K562 (cell line): Measurements from ENCODE around the gene THBS2. TPM values are rescaled to one million over a fixed set of nuclear protein-coding genes. Genes with fewer than 3 reads are reported as not detected.
A peak's percentile ranks its signal among the peaks of the same experiment; 100 is the strongest.

Experiments
- C11orf30 ChIP-seq: fragments of 450-650 bp; IDR thresholded peaks from 2 replicates; pipeline ENCODE4 v1.6.1; 2016; ENCODE audit warnings: low read depth, mild to moderate bottlenecking
- CTCF ChIP-seq, 3 experiments: IDR thresholded peaks in 2 of 3; conservative IDR thresholded peaks in 1 of 3; 2 replicates each; pipeline ENCODE4 v1.5.1; 2011 to 2012; ENCODE audit warnings: low read length in 3 of 3, mild to moderate bottlenecking in 3 of 3, control low read depth in 2 of 3, improper control_type of control experiment in 1 of 3, inconsistent platforms in 1 of 3, low read depth in 1 of 3, mixed read lengths in 1 of 3, moderate library complexity in 1 of 3; ENCODE audit not compliant: insufficient read depth in 2 of 3
- CTCFL ChIP-seq: IDR thresholded peaks from 2 replicates; pipeline ENCODE4 v1.6.1; 2011; ENCODE audit warnings: borderline replicate concordance, low read depth, mild to moderate bottlenecking, moderate library complexity, low read length; ENCODE audit not compliant: insufficient read depth, poor library complexity, severe bottlenecking
- EGR1 ChIP-seq: fragments of 450-650 bp; conservative IDR thresholded peaks from 2 replicates; pipeline ENCODE4 v1.6.1; 2017; ENCODE audit warnings: mild to moderate bottlenecking
- ETS1 ChIP-seq: conservative IDR thresholded peaks from 2 replicates; pipeline ENCODE4 v1.6.1; 2011; ENCODE audit warnings: low read depth, mild to moderate bottlenecking, low read length; ENCODE audit not compliant: control insufficient read depth
- FOXK1 ChIP-seq: sonication (generic); formaldehyde crosslinking; IDR thresholded peaks from 2 replicates; pipeline ENCODE4 v1.8.0; 2022; ENCODE audit warnings: missing genetic modification reagents, mild to moderate bottlenecking, borderline replicate concordance
- GABPA ChIP-seq: fragments of 200-800 bp; sonication (Bioruptor generic); conservative IDR thresholded peaks from 2 replicates; pipeline ENCODE4 v1.6.1; 2016; ENCODE audit warnings: low read depth, missing genetic modification characterization, missing compliant biosample characterization
- NFRKB ChIP-seq: fragments of 450-650 bp; IDR thresholded peaks from 2 replicates; pipeline ENCODE4 v1.6.1; 2016; ENCODE audit warnings: low read depth
- PRPF4 ChIP-seq: fragments of 200-400 bp; formaldehyde crosslinking; IDR thresholded peaks from one replicate; pipeline ENCODE4 v1.6.1; 2017; ENCODE audit warnings: low read length, low read depth, mild to moderate bottlenecking; ENCODE audit not compliant: insufficient read depth, poor library complexity, severe bottlenecking
- STAT5B ChIP-seq: fragments of 250-450 bp; sonication (Bioruptor Pico); IDR thresholded peaks from 2 replicates; pipeline ENCODE4 v1.8.0; 2021; ENCODE audit warnings: mild to moderate bottlenecking, inconsistent platforms
- VEZF1 ChIP-seq: fragments of 200-800 bp; sonication (Bioruptor generic); IDR thresholded peaks from 2 replicates; pipeline ENCODE4 v1.6.1; 2017; ENCODE audit warnings: missing genetic modification characterization, missing compliant biosample characterization
- ZBTB8A ChIP-seq: fragments of 450-650 bp; IDR thresholded peaks from 2 replicates; pipeline ENCODE4 v1.6.1; 2018; ENCODE audit warnings: mild to moderate bottlenecking, moderate library complexity; ENCODE audit not compliant: partially characterized antibody
- ZFP91 ChIP-seq: sonication (generic); formaldehyde crosslinking; IDR thresholded peaks from 2 replicates; pipeline ENCODE4 v1.8.0; 2022; ENCODE audit warnings: mild to moderate bottlenecking, missing genetic modification reagents
- ZNF311 ChIP-seq: fragments of 250-450 bp; sonication (Bioruptor Pico); IDR thresholded peaks from 2 replicates; pipeline ENCODE4 v1.4.0; 2020; ENCODE audit warnings: mild to moderate bottlenecking, moderate library complexity
- ZNF695 ChIP-seq: fragments of 450-650 bp; formaldehyde crosslinking; IDR thresholded peaks from 2 replicates; pipeline ENCODE4 v1.4.0; 2020; ENCODE audit warnings: mild to moderate bottlenecking, moderate library complexity
- polyA plus RNA-seq, 8 experiments: library from polyadenylated mRNA; depleted of rRNA in 4 of 8; stranded (reverse) in 5 of 8; unstranded in 3 of 8; fragments of >200 nt; fragmentation: Nextera tagmentation in 2 of 8; fragmentation: Illumina TruSeq in 1 of 8; extraction: Ambion mirVana in 2 of 8; extraction: Trizol in 1 of 8; gene quantifications; 2 replicates each; pipeline versions ENCODE4 v1.2.1 to v1.2.3, GENCODE V29; 2011 to 2014; ENCODE audit warnings: inconsistent platforms in 1 of 8, missing spikeins in 1 of 8
- total RNA-seq, 7 experiments: library from RNA; depleted of rRNA in 6 of 7; stranded (reverse); fragments of >200 nt in 6 of 7; fragmentation: Illumina TruSeq in 2 of 7; extraction: Trizol in 2 of 7; gene quantifications; 2 replicates each; pipeline versions ENCODE4 v1.2.1 to v1.2.3, GENCODE V29; 2011 to 2021; ENCODE audit warnings: low replicate concordance in 1 of 7

Gene THBS2
- total and polyA plus RNA-seq, 9 of the 15 experiments (the other 6 are each of a cell fraction or from before 2014, with no cell fraction given) = 0.03 to 0.11 (median 0.03) TPM; not detected in 6

GRCh38 chr6:169174516-169175359, 78.9 kb downstream of the THBS2 start (continued):
- TF ChIP-seq ZFP91 (no peak), FOXK1 (CRISPR knock-in tag) (no peak), CTCF (IDR thresholded peaks at IDR 0.05 in 2 of 3, conservative IDR thresholded peaks at IDR 0.05 in 1 of 3; ENCODE audit: insufficient read depth in 2 of 3, low read depth in 1 of 3, low read length in 3 of 3) (no peak), PRPF4 (no peak), NFRKB (no peak), EGR1 (0 out of 2 replicates have a peak, but pooled peaks have one; percentile 7), ZNF695 (CRISPR knock-in tag) (no peak), CTCFL (no peak), ZBTB8A (no peak), VEZF1 (CRISPR knock-in tag) (peak; percentile 43; the same call in 1 of the 2 replicates), STAT5B (CRISPR knock-in tag) (no peak), GABPA (tag) (peak; percentile 94), ZNF311 (CRISPR knock-in tag) (no peak), ETS1 (no peak), C11orf30 (no peak)
